Gastrocnemius medialis (tissue), 4 donors: ENCODE measurements around the gene GPR173.

Source experiments
- POLR2A ChIP-seq, 2 donors: fragments of 450-650 bp; IDR thresholded peaks; one replicate each; pipeline ENCODE4 v1.6.1; 2017; ENCODE audit warnings: antibody characterized with exemption in 2 of 2, mild to moderate bottlenecking in 2 of 2, moderate library complexity in 2 of 2
- TF ChIP-seq, protein P1 (sequence below), 5 experiments: fragments of 450-650 bp in 3 of 5; fragments of 200-600 bp in 2 of 5; sonication (generic) in 2 of 5; IDR thresholded peaks in 4 of 5; conservative IDR thresholded peaks in 1 of 5; 1 replicate in 4 of 5; 2 replicates in 1 of 5; pipeline ENCODE4 v1.5.1; 2016 to 2019; ENCODE audit warnings: antibody characterized with exemption in 5 of 5, mild to moderate bottlenecking in 3 of 5, moderate library complexity in 3 of 5

DNA sequence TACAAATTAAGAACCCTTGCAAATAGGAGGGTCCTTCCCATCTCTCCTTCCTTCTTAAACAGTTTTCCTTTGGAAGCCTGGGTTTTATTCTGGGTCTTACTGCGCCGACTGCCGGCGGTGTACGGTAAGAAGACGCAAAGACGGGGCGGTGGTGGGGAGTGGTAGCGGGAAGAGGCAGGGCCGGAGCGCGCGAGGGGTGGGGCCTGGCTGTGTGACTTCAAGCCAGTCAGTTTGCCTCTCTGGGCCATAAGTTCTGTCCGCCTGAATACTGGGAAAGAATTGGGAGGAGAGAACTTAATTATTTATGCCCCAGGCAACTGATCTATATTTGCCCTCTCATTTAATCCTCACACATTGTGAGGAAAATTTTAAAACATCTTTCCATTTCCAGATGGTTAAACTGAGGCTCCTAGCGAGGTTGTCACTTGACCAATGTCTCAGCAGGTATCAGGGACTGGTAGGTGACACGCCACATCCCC lies 44.6 kb downstream of the GPR173 start:
- TF ChIP-seq POLR2A (IDR thresholded peaks at IDR 0.05), result no peak
- TF ChIP-seq, protein P1, sequence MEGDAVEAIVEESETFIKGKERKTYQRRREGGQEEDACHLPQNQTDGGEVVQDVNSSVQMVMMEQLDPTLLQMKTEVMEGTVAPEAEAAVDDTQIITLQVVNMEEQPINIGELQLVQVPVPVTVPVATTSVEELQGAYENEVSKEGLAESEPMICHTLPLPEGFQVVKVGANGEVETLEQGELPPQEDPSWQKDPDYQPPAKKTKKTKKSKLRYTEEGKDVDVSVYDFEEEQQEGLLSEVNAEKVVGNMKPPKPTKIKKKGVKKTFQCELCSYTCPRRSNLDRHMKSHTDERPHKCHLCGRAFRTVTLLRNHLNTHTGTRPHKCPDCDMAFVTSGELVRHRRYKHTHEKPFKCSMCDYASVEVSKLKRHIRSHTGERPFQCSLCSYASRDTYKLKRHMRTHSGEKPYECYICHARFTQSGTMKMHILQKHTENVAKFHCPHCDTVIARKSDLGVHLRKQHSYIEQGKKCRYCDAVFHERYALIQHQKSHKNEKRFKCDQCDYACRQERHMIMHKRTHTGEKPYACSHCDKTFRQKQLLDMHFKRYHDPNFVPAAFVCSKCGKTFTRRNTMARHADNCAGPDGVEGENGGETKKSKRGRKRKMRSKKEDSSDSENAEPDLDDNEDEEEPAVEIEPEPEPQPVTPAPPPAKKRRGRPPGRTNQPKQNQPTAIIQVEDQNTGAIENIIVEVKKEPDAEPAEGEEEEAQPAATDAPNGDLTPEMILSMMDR (IDR thresholded peaks at IDR 0.05 in 4 of 5, conservative IDR thresholded peaks at IDR 0.05 in 1 of 5), result peak; percentile 18 to 63 (median 58)
